K562 (cell line): ENCODE data around the gene CFAP221. TPM values are rescaled to one million over a fixed set of nuclear protein-coding genes. Genes with fewer than 3 reads are reported as not detected.

Source experiments
- ATAC-seq: fragments of 200-7000 bp; cut with Tn5 transposase; 3 replicates; pipeline ENCODE4 v1.9.1; 2020; ENCODE audit warnings: moderate library complexity
- BruUV-seq: library from RNA; stranded (reverse); fragments of 400-500 nt; replicated peaks from 2 replicates; lab custom pipeline; 2021; lab: Mats Ljungman, UMichigan
- CTCF ChIA-PET: fragments of 300-600 bp; formaldehyde crosslinking; extraction: SDS; loops from one replicate; lab custom pipeline; 2021; ENCODE audit warnings: low intra/inter-chr PET ratio; lab: Yijun Ruan, JAX
- POLR2A ChIA-PET: fragments of 300-600, 350-650 bp; sonication (Branson Sonifier 250); formaldehyde crosslinking; extraction: SDS; loops from one replicate; lab custom pipeline; 2021; ENCODE audit warnings: antibody characterized with exemption, inconsistent platforms; lab: Yijun Ruan, JAX
- DNase-seq, 4 experiments: peaks; one replicate each; pipeline versions ENCODE4 v3.0.0 to v3.0.0-alpha.2; 2011 to 2018; ENCODE audit warnings: low spot score in 3 of 4, mixed read lengths in 3 of 4; ENCODE audit errors: extremely low read depth in 1 of 4
- FAIRE-seq: peaks from 2 replicates; lab custom pipeline; 2011; peaks lifted over from hg19 to GRCh38; lab: Jason Lieb, UNC
- H2AFZ ChIP-seq: 2 replicates; pipeline ENCODE4 v1.6.0; 2011; ENCODE audit warnings: low read depth, low read length, control low read depth, inconsistent platforms
- H3K27ac ChIP-seq: fragments of 200-600 bp; 3 replicates; pipeline ENCODE4 v1.8.0; 2011; ENCODE audit warnings: low read depth, mild to moderate bottlenecking, control low read depth, inconsistent platforms, low read length, moderate library complexity, mixed read lengths; ENCODE audit errors: extremely low read depth
- H3K27me3 ChIP-seq, 2 experiments: fragments of 300-600 bp in 1 of 2; 2 replicates in 1 of 2; 3 replicates in 1 of 2; pipeline versions ENCODE4 v1.6.0 to v1.8.0; 2011; ENCODE audit warnings: inconsistent platforms in 2 of 2, low read length in 2 of 2, mild to moderate bottlenecking in 1 of 2, mixed read lengths in 1 of 2, moderate library complexity in 1 of 2; ENCODE audit not compliant: control insufficient read depth in 2 of 2, insufficient read depth in 2 of 2
- H3K36me3 ChIP-seq: fragments of 300-600 bp; 3 replicates; pipeline ENCODE4 v1.8.0; 2011; ENCODE audit warnings: mild to moderate bottlenecking, low read length, inconsistent platforms; ENCODE audit not compliant: control insufficient read depth, insufficient read depth
- H3K4me1 ChIP-seq, 2 experiments: fragments of 200-600 bp in 1 of 2; replicated peaks in 1 of 2; 2 replicates in 1 of 2; 3 replicates in 1 of 2; pipeline versions ENCODE4 v1.5.1 to v1.8.0; 2011; ENCODE audit warnings: inconsistent platforms in 2 of 2, low read length in 2 of 2, mild to moderate bottlenecking in 1 of 2, mixed read lengths in 1 of 2, moderate library complexity in 1 of 2; ENCODE audit not compliant: control insufficient read depth in 2 of 2, insufficient read depth in 2 of 2
- H3K4me2 ChIP-seq: 2 replicates; pipeline ENCODE4 v1.6.1; 2011; ENCODE audit warnings: low read length, control low read depth, inconsistent platforms, mixed read lengths; ENCODE audit not compliant: insufficient read depth
- H3K4me3 ChIP-seq: fragments of 200-600 bp; sonication (generic), shearing (Covaris generic); 2 replicates; pipeline ENCODE4 v1.5.1; 2016; ENCODE audit warnings: control low read depth, inconsistent platforms
- H3K79me2 ChIP-seq: fragments of 200-600 bp; 3 replicates; pipeline ENCODE4 v1.8.0; 2011; ENCODE audit warnings: low read length, inconsistent platforms; ENCODE audit not compliant: control insufficient read depth, insufficient read depth
- H3K9ac ChIP-seq, 2 experiments: 2 replicates each; pipeline versions ENCODE4 v1.6.0 to v1.6.1; 2011; ENCODE audit warnings: low read depth in 2 of 2, low read length in 2 of 2, control low read depth in 1 of 2, inconsistent platforms in 1 of 2, mild to moderate bottlenecking in 1 of 2, mixed read lengths in 1 of 2; ENCODE audit not compliant: insufficient read depth in 1 of 2
- H3K9me1 ChIP-seq: one replicate; pipeline ENCODE4 v1.6.0; 2011; ENCODE audit warnings: inconsistent platforms, mild to moderate bottlenecking, low read length, moderate library complexity; ENCODE audit not compliant: control insufficient read depth, insufficient read depth
- H3K9me3 ChIP-seq: replicated peaks from 2 replicates; pipeline ENCODE4 v1.5.1; 2011; ENCODE audit warnings: low read depth, low read length, inconsistent platforms; ENCODE audit not compliant: control insufficient read depth, insufficient read depth
- H4K20me1 ChIP-seq: replicated peaks from 2 replicates; pipeline ENCODE4 v1.6.1; 2011; ENCODE audit warnings: low read length, inconsistent platforms, mixed read lengths; ENCODE audit not compliant: control insufficient read depth, insufficient read depth
- CREM ChIP-seq: IDR thresholded peaks from 2 replicates; pipeline ENCODE4 v1.6.1; 2014; ENCODE audit warnings: antibody characterized with exemption, low read depth
- KDM4B ChIP-seq, 2 experiments: fragments of 450-650 bp in 1 of 2; sonication (generic) in 1 of 2; IDR thresholded peaks; 2 replicates each; pipeline ENCODE4 v1.6.1; 2016 to 2017; ENCODE audit warnings: borderline replicate concordance in 2 of 2, antibody characterized with exemption in 1 of 2, low read depth in 1 of 2, mild to moderate bottlenecking in 1 of 2
- MTA2 ChIP-seq: fragments of 450-650 bp; IDR thresholded peaks from 2 replicates; pipeline ENCODE4 v1.6.1; 2016; ENCODE audit warnings: low read depth
- PKNOX1 ChIP-seq: fragments of 450-650 bp; IDR thresholded peaks from 2 replicates; pipeline ENCODE4 v1.6.1; 2016
- PTBP1 ChIP-seq: fragments of 200-400 bp; formaldehyde crosslinking; IDR thresholded peaks from 2 replicates; pipeline ENCODE4 v1.6.1; 2017; ENCODE audit warnings: low read depth, low read length
- SMAD1 ChIP-seq: fragments of 150-350 bp; IDR thresholded peaks from 2 replicates; pipeline ENCODE4 v1.6.1; 2014; ENCODE audit warnings: low read length, low read depth; ENCODE audit not compliant: partially characterized antibody
- SPI1 ChIP-seq: IDR thresholded peaks from 2 replicates; pipeline ENCODE4 v1.6.1; 2011; ENCODE audit warnings: low read depth, low read length, control low read depth, borderline replicate concordance
- TCF15 ChIP-seq: fragments of 250-450 bp; sonication (Bioruptor Pico); IDR thresholded peaks from 2 replicates; pipeline ENCODE4 v1.8.0; 2022; ENCODE audit warnings: moderate library complexity, mild to moderate bottlenecking, inconsistent platforms
- USF2 ChIP-seq: sonication (generic); formaldehyde crosslinking; IDR thresholded peaks from 2 replicates; pipeline ENCODE4 v1.5.0; 2020; ENCODE audit warnings: missing genetic modification reagents
- ZNF592 ChIP-seq: fragments of 450-650 bp; IDR thresholded peaks from 2 replicates; pipeline ENCODE4 v1.6.1; 2017; ENCODE audit warnings: antibody characterized with exemption, mild to moderate bottlenecking
- ZNF707 ChIP-seq: fragments of 250-450 bp; sonication (Bioruptor Pico); conservative IDR thresholded peaks from 2 replicates; pipeline ENCODE4 v1.8.0; 2022; ENCODE audit warnings: inconsistent platforms, mild to moderate bottlenecking, moderate library complexity
- ZNF79 ChIP-seq: fragments of 250-450 bp; sonication (Bioruptor Pico); IDR thresholded peaks from 2 replicates; pipeline ENCODE4 v1.4.0; 2020; ENCODE audit warnings: low read depth, mild to moderate bottlenecking, moderate library complexity
- WGBS: fragments of 100-300 bp; shearing (Covaris generic); methylation state at CpG from one replicate; pipeline ENCODE4 v1.1.6; 2016; ENCODE audit warnings: low coverage, mixed read lengths; ENCODE audit not compliant: insufficient coverage; ENCODE audit errors: missing lambda C conversion rate; 5-methylcytosine and 5-hydroxymethylcytosine counted together
- in situ Hi-C: fragments of 300-500 bp; cut with MboI; formaldehyde crosslinking; loops from 4 replicates; pipeline ENCODE4 v1.15.0; 2018; ENCODE audit warnings: inconsistent platforms, mixed read lengths
- intact Hi-C: fragments of 100-400 bp; cut with micrococcal nuclease; formaldehyde crosslinking; loops from 2 replicates; pipeline ENCODE4 v1.14.2; 2022
- polyA plus RNA-seq, 8 experiments: library from polyadenylated mRNA; depleted of rRNA in 4 of 8; stranded (reverse) in 5 of 8; unstranded in 3 of 8; fragments of >200 nt; fragmentation: Nextera tagmentation in 2 of 8; fragmentation: Illumina TruSeq in 1 of 8; extraction: Ambion mirVana in 2 of 8; extraction: Trizol in 1 of 8; gene quantifications; 2 replicates each; pipeline versions ENCODE4 v1.2.1 to v1.2.3, GENCODE V29; 2011 to 2014; ENCODE audit warnings: inconsistent platforms in 1 of 8, missing spikeins in 1 of 8
- total RNA-seq, 7 experiments: library from RNA; depleted of rRNA in 6 of 7; stranded (reverse); fragments of >200 nt in 6 of 7; fragmentation: Illumina TruSeq in 2 of 7; extraction: Trizol in 2 of 7; gene quantifications; 2 replicates each; pipeline versions ENCODE4 v1.2.1 to v1.2.3, GENCODE V29; 2011 to 2021; ENCODE audit warnings: low replicate concordance in 1 of 7

Gene CFAP221
- total and polyA plus RNA-seq, 9 of the 15 experiments (the other 6 are each of a cell fraction or from before 2014, with no cell fraction given), result 0.09 to 1.4 (median 0.65) TPM

GRCh38 chr2:119696005-119696404 lies 151.8 kb downstream of the CFAP221 start:
- Histone ChIP-seq H3K27ac (no peak overlapping the region), H2AFZ (no peak overlapping the region), H3K36me3 (no peaks in the 10 kb centered on the region), H3K4me1 (peaks cover 0 to 6% of the 10 kb centered on the region in 2 experiments; a peak in 1 of 5 replicates), H3K9me3 (no peaks in the 10 kb centered on the region), H3K9ac (no peak overlapping the region), H3K9me1 (no peaks in the 10 kb centered on the region), H3K27me3 (peaks cover 2 to 17% of the 10 kb centered on the region in 2 experiments; a peak in 2 of 5 replicates), H3K79me2 (no peaks in the 10 kb centered on the region), H3K4me3 (no peak overlapping the region), H3K4me2 (no peak overlapping the region), H4K20me1 (no peaks in the 10 kb centered on the region)
- ChIA-PET CTCF (interaction anchor here (0.5 kb wide), 1 partner anchor 613 kb away, joined by 4 read pairs; no protein-coding TSS in a partner anchor), POLR2A (no interaction called here)
- intact Hi-C loops, result no loop called here
- ATAC-seq (no peak), DNase-seq (no peak)
- in situ Hi-C loops, result no loop called here
- BruUV-seq, result no TSS peak
- 28% methylated on average over 3 of the region's 3 CpGs for WGBS
- no peak for TF ChIP-seq PTBP1
- TF ChIP-seq PKNOX1, result no peak
- TF ChIP-seq ZNF79, result no peak
- TF ChIP-seq SMAD1, result no peak
- no peak for TF ChIP-seq CREM
- TF ChIP-seq KDM4B (IDR thresholded peaks at IDR 0.05; ENCODE audit: borderline replicate concordance in 2 of 2, low read depth in 1 of 2), result no peak
- no peak for TF ChIP-seq MTA2
- no peak for TF ChIP-seq TCF15 (CRISPR knock-in tag)
- no peak for TF ChIP-seq USF2 (CRISPR knock-in tag)
- no peak for TF ChIP-seq ZNF707 (CRISPR knock-in tag)
- no peak for TF ChIP-seq SPI1
- no peak for TF ChIP-seq ZNF592
- TF ChIP-seq, all 486 proteins: peak for 0
- FAIRE-seq, result no peak
